Small intestine (tissue), 7 donors: ENCODE data around the gene CFAP45. TPM values are rescaled to one million over a fixed set of nuclear protein-coding genes. Genes with fewer than 3 reads are reported as not detected.

ENCODE experiments used
- DNase-seq, 2 donors: peaks; one replicate each; pipeline versions ENCODE4 v3.0.0 to v3.0.0-alpha.2; 2013
- FAIRE-seq: peaks from 2 replicates; lab custom pipeline; 2012; peaks lifted over from hg19 to GRCh38; lab: Jason Lieb, UNC
- H3K27ac ChIP-seq, 3 donors: one replicate each; pipeline ENCODE4 v1.5.1; 2013; ENCODE audit warnings: low read length in 2 of 3, mild to moderate bottlenecking in 2 of 3, control low read depth in 1 of 3, inconsistent platforms in 1 of 3, low read depth in 1 of 3, moderate library complexity in 1 of 3
- H3K27me3 ChIP-seq, 3 donors: one replicate each; pipeline ENCODE4 v1.6.1; 2013; ENCODE audit warnings: low read length in 3 of 3, inconsistent platforms in 1 of 3; ENCODE audit not compliant: control insufficient read depth in 3 of 3, insufficient read depth in 3 of 3
- H3K36me3 ChIP-seq, 3 donors: one replicate each; pipeline ENCODE4 v1.6.1; 2013; ENCODE audit warnings: low read length in 3 of 3, inconsistent platforms in 1 of 3, low read depth in 1 of 3, mild to moderate bottlenecking in 1 of 3, moderate library complexity in 1 of 3; ENCODE audit not compliant: control insufficient read depth in 3 of 3, insufficient read depth in 2 of 3
- H3K4me1 ChIP-seq, 3 donors: one replicate each; pipeline ENCODE4 v1.6.1; 2013; ENCODE audit warnings: low read length in 2 of 3, inconsistent platforms in 1 of 3, low read depth in 1 of 3, mild to moderate bottlenecking in 1 of 3, moderate library complexity in 1 of 3; ENCODE audit not compliant: control insufficient read depth in 3 of 3, insufficient read depth in 2 of 3
- H3K4me3 ChIP-seq, 3 donors: one replicate each; pipeline ENCODE4 v1.5.1; 2013; ENCODE audit warnings: low read length in 3 of 3, control low read depth in 1 of 3, inconsistent platforms in 1 of 3, low read depth in 1 of 3, mild to moderate bottlenecking in 1 of 3, moderate library complexity in 1 of 3
- H3K9me3 ChIP-seq, 2 donors: one replicate each; pipeline ENCODE4 v1.6.1; 2013; ENCODE audit warnings: low read depth in 1 of 2, low read length in 1 of 2; ENCODE audit not compliant: control insufficient read depth in 2 of 2, insufficient read depth in 1 of 2
- whole genome bisulfite sequencing, 3 donors: extraction: QIAGEN DNeasy Blood & Tissue Kit; methylation state at CpG; one replicate each; pipeline ENCODE4 v1.1.7; 2013; 5-methylcytosine and 5-hydroxymethylcytosine counted together
- polyA plus RNA-seq, 4 donors: library from polyadenylated mRNA; stranded (reverse) in 3 of 4; unstranded in 1 of 4; fragments of 200-250 nt in 3 of 4; fragments of 120-200 nt in 1 of 4; gene quantifications; one replicate each; pipeline versions ENCODE4 v1.2.1 to v1.2.3, GENCODE V29; 2013
- donor health status: healthy with polysubstance abuse.
- donor health status: control.
- donor health status: control.
- donor health status: Bipolar disorder and iron deficiency.
- donor health status: healthy.

The CFAP45 gene
- polyA plus RNA-seq, 4 donors, result 0.35 to 1.1 (median 0.36) TPM; not detected in 1

DNA sequence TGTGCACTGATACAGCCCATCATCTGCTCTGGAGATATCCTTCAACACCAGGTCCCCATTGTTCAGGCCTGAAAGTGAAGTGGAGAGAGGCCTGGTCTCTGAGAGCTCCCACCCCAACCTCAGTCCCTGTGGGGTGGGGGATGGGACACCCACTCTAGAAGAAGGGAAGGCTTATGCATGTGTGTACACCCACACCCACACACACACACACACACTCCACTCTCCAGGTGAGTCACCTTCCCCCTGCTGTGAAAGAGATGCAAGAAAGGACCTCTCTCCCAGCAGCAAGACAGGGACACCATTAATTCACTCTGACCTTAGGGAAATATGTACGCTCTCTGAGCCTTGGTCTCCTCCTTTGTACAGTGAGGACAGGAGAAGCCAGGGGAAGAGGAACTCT lies 43.4 kb downstream of the CFAP45 start:
- peaks cover 0 to 7% (median 0%) of the 10 kb centered on the region in 3 donors for H3K36me3 ChIP-seq
- WGBS, 3 donors, result 94 to 100% (median 98%) methylated on average over 1 of the region's 1 CpG
- no peak overlapping the region for H3K27ac ChIP-seq
- H3K9me3 ChIP-seq, result no peaks in the 10 kb centered on the region
- H3K4me3 ChIP-seq, result no peak overlapping the region
- no peak for FAIRE-seq
- no peaks in the 10 kb centered on the region for H3K27me3 ChIP-seq
- peaks cover 0 to 28% (median 0%) of the 10 kb centered on the region in 3 donors for H3K4me1 ChIP-seq
- DNase-seq, result no peak

DNA sequence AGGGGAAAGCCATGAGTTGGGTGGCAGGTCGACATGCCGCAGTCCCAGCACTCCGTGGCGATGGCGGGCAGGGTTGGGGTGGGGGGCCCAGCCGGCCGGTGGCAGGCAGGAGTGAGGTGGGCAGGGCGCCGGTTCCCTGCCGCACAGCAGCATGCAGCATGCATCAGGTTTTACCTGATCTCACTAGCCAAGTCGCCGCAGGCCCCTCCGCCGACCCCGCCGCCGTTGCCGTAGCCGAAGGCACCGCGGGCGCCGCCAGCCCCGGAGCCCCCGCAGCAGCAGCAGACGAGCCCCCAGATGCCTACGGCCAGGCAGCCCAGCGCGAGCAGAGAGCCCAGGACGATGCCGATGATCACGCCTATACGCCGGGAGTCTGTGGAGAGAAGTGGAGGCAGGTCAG lies 44.3 kb downstream of the CFAP45 start:
- H3K36me3 ChIP-seq, result peaks cover 0 to 3% (median 0%) of the 10 kb centered on the region in 3 donors
- H3K27ac ChIP-seq, result no peak overlapping the region
- FAIRE-seq (no peak), DNase-seq (no peak)
- H3K4me3 ChIP-seq, result no peak overlapping the region
- no peaks in the 10 kb centered on the region for H3K9me3 ChIP-seq
- H3K27me3 ChIP-seq, result no peaks in the 10 kb centered on the region
- H3K4me1 ChIP-seq, result peaks cover 0 to 28% (median 0%) of the 10 kb centered on the region in 3 donors
- 87 to 94% (median 91%) methylated on average over 31 to 34 of the region's 34 CpGs for WGBS, 3 donors

DNA sequence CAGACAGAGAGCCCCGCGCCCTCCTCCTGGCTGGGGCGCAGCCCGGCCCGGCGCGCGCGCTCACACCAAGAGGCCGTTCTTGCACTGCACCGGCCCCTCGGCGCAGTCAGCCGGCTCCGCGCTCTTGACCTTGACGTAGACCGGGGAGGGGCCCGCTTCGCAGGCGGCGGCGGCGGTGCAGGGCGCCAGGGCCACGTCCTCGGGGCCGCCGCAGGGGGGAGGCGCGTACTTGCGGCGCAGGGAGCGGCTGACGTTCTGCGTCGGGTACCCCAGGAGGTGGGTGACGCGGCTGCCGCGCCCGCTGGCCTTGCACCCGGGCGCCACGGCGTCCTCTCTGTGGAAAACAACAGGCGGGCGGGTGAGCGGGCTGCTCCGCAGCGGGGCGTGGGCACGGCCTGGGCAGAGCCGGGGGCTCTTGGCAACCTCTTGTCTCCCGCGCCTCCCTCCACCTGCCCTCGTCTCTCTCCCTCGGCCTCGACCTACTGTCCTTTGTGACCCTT lies 45.2 kb downstream of the CFAP45 start:
- Histone ChIP-seq H3K27me3 (no peaks in the 10 kb centered on the region), H3K36me3 (peaks cover 0 to 3% (median 0%) of the 10 kb centered on the region in 3 donors), H3K9me3 (no peaks in the 10 kb centered on the region), H3K4me3 (peak overlapping the region; percentile 56 to 63 (median 62)), H3K4me1 (peaks cover 0 to 22% (median 0%) of the 10 kb centered on the region in 3 donors), H3K27ac (peak overlapping the region; percentile 85 to 96 (median 96))
- 0% methylated on average over 47 to 59 of the region's 59 CpGs for WGBS, 3 donors
- FAIRE-seq (no peak), DNase-seq (peak; percentile 86 to 97)

DNA sequence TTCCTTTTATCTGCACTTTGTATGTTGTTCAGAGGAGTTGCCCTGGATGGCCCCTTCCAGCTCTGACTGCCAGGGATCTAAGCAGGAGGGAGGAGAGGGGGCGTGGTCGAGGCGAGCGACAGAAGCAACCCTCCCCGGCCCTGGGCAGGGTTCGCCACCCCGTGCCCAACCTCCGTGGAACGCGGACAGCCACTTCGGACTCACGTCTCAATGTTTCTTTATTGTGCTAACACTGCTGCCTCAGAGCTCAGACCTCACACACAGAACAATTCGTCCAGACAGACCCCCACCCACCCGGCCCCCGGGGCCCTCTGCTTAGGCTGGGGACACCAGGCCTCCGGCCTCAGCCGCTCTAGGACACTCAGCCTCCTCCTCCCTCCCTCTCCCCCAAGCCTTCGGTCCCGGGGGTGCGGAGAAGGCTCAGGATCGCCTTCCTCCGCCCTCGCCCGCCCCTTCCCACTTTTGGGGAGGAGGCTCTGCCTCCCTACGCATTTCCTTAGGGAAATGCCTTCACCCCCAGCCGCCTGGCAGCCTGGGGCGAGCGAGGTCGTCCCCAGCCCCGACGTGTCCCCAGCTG lies 45.8 kb downstream of the CFAP45 start:
- Histone ChIP-seq H3K4me1 (peaks cover 0 to 19% (median 0%) of the 10 kb centered on the region in 3 donors), H3K4me3 (peak overlapping the region; percentile 56 to 63 (median 62)), H3K36me3 (peaks cover 0 to 3% (median 0%) of the 10 kb centered on the region in 3 donors), H3K27ac (peak overlapping the region; percentile 85 to 96 (median 96)), H3K9me3 (no peaks in the 10 kb centered on the region), H3K27me3 (no peaks in the 10 kb centered on the region)
- WGBS, 3 donors, result 1 to 2% (median 2%) methylated on average over 21 to 31 of the region's 31 CpGs
- peak; percentile 86 to 95 for DNase-seq
- FAIRE-seq, result no peak

DNA sequence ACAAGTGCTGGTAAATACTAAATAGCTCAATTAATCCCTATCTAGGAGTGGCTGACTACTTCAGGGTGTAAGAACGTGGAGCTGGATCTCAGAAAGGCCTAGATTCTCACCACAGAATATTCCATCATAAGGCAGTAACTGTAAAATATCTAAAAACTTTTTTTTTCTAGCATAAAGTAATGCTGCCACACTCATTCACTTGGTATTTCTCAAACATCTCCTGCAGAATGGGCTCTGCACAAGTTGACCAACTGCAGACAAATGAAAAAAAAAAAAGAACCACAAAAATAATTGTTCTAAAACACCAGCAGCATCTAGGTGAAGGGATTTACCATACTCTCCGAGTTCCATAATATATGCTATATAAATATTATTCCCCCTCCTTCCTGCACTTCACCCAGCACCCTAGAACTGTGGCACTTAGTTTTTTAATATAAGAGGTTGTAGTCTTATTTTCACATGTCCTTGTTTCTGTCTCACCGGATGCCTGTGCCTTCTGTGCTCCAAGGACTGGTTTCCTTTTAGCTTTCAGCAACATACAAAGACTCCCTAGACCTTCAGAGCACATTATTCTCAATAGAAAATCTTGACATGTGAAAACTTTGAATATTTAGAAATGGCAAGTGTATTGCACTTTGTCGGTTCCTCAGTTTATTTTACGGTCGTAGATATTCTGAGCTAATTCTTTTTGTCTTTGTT lies 46.4 kb downstream of the CFAP45 start:
- WGBS, 3 donors, result 14 to 29% (median 19%) methylated on average over 6 of the region's 6 CpGs
- Histone ChIP-seq H3K36me3 (peaks cover 0 to 1% (median 0%) of the 10 kb centered on the region in 3 donors), H3K4me3 (peak overlapping the region in 2 of 3 donors; percentile 56 to 62), H3K4me1 (peaks cover 0 to 19% (median 0%) of the 10 kb centered on the region in 3 donors), H3K27me3 (no peaks in the 10 kb centered on the region), H3K27ac (peak overlapping the region; percentile 85 to 96 (median 96)), H3K9me3 (no peaks in the 10 kb centered on the region)
- no peak for FAIRE-seq
- no peak for DNase-seq

DNA sequence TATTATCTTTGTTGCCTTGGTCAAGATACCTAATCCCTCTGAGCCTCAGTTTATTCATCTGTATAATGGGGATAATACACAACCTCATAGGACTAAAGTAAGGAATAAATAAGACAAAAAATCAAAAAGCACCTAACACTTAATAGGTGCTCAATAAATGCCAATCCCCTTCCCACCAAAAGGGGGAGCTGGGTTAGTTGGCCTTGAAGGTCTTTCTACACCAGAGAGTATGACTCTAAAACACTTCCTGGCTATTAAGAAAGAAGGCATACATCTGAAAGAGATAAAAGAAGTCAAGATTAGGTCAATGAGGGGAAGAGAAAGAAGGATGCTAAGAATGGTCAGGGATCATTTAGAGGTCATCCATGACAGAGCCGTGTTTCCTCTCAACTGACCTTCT lies 48.6 kb downstream of the CFAP45 start:
- FAIRE-seq, result no peak
- Histone ChIP-seq H3K27ac (no peak overlapping the region), H3K27me3 (no peaks in the 10 kb centered on the region), H3K9me3 (no peaks in the 10 kb centered on the region), H3K4me1 (peaks cover 0 to 30% (median 0%) of the 10 kb centered on the region in 3 donors), H3K36me3 (no peaks in the 10 kb centered on the region), H3K4me3 (no peak overlapping the region)
- WGBS, 3 donors, result 62 to 70% (median 69%) methylated on average over 1 of the region's 1 CpG
- DNase-seq, result no peak

DNA sequence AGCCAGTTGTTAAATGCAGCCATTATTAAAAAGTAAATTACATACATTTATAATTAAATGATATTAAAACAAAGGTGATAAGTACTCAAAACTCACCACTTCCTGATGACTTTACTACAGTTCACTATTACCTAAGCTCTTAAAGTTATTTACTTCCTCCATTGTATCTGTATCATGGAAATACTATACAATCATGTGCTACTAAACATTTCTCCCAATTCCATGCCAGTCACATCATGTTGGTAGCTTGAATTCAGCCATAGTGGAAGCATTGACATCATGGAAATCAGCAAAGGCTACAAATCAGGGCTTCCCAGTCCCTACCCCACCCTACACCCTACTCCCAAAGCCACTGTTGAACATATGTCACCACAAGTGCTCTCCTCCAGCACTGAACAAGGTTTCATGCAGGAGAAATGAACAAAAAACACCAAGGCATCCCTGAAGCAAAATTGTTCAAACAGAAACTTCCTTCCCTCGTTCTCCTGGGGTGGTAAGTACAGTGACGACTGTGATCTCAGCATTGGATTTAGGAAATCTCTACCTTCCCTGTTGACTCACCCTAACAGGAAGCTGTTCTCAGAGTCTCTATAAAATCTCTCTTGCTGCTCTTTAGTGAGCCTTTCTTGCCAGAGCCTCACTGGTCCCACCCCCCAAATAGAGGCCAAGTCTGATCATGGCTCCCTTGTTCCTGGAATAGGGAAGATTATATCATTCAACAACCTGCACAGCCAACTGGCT lies 50.2 kb downstream of the CFAP45 start:
- FAIRE-seq, result no peak
- Histone ChIP-seq H3K4me3 (no peak overlapping the region), H3K27me3 (no peaks in the 10 kb centered on the region), H3K27ac (no peak overlapping the region), H3K4me1 (peaks cover 0 to 32% (median 3%) of the 10 kb centered on the region in 3 donors), H3K36me3 (no peaks in the 10 kb centered on the region), H3K9me3 (no peaks in the 10 kb centered on the region)
- 72 to 86% (median 74%) methylated on average over 2 of the region's 2 CpGs for WGBS, 3 donors
- DNase-seq, result no peak

DNA sequence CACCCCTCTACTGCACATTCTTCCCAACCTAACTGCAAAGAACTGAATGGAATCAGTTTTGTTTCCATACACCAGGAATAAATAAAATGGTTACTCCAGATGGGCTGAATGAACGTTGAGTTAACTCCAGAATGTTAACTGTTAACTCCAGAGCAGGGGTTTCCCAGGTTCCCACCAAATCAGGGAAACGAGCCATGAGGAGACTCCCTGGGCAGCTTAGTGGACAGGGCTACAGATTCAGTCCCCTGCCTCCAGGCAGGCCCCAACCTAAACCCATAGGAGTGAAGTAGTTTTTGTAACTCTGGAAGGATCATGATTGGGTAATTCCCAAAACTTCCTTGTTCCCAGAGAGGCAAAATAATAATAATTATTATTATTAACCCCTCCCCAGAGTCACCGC lies 51.6 kb downstream of the CFAP45 start:
- WGBS, 3 donors, result 48 to 81% (median 55%) methylated on average over 3 of the region's 3 CpGs
- FAIRE-seq (no peak), DNase-seq (no peak)
- Histone ChIP-seq H3K4me1 (peaks cover 0 to 27% (median 3%) of the 10 kb centered on the region in 3 donors), H3K27me3 (no peaks in the 10 kb centered on the region), H3K4me3 (no peak overlapping the region), H3K36me3 (no peaks in the 10 kb centered on the region), H3K9me3 (no peaks in the 10 kb centered on the region), H3K27ac (no peak overlapping the region)
